LHCN-M2 (cell line): ENCODE results near the gene TP53I13. TPM values are rescaled to one million over a fixed set of nuclear protein-coding genes. Genes with fewer than 3 reads are reported as not detected.

ENCODE experiments used
- DNase-seq: peaks from one replicate; pipeline ENCODE4 v3.0.0-alpha.2; 2012; ENCODE audit warnings: low read depth
- total RNA-seq: library from RNA; depleted of rRNA; stranded (reverse); fragments of >200 nt; gene quantifications from 2 replicates; pipeline ENCODE4 v1.2.3, GENCODE V29; 2014

The TP53I13 gene
- total RNA-seq, 1 experiment from 2014 or later, result 61.2 TPM

- DNase-seq, result peak; percentile 75
Observed at GRCh38 chr17:29579866-29580771, 11.6 kb downstream of the TP53I13 start.

GRCh38 chr17:29581583-29582253 lies 13.2 kb downstream of the TP53I13 start:
- no peak for DNase-seq

GRCh38 chr17:29582254-29582765 lies 13.8 kb downstream of the TP53I13 start:
- no peak for DNase-seq

GRCh38 chr17:29582772-29583171 lies 14.3 kb downstream of the TP53I13 start:
- no peak for DNase-seq

GRCh38 chr17:29583324-29584248 lies 15.1 kb downstream of the TP53I13 start:
- DNase-seq, result no peak

- no peak for DNase-seq
Observed at GRCh38 chr17:29584452-29585079, 16.1 kb downstream of the TP53I13 start.

- no peak for DNase-seq
Observed at GRCh38 chr17:29585080-29585751, 16.7 kb downstream of the TP53I13 start.

- DNase-seq, result no peak
Observed at GRCh38 chr17:29586676-29587469, 18.4 kb downstream of the TP53I13 start.

- DNase-seq, result no peak
Observed at GRCh38 chr17:29587591-29587990, 19.1 kb downstream of the TP53I13 start.

- no peak for DNase-seq
Observed at GRCh38 chr17:29588017-29588561, 19.6 kb downstream of the TP53I13 start.

GRCh38 chr17:29588562-29589411 lies 20.3 kb downstream of the TP53I13 start:
- peak; percentile 50 for DNase-seq

GRCh38 chr17:29589524-29590410 lies 21.3 kb downstream of the TP53I13 start, which contains the start of gene GIT1:
Gene GIT1, minus strand, starts transcription at chr17:29589648. Its CDS starts 270 bp downstream, at chr17:29589378.
- peak; percentile 84 for DNase-seq

- DNase-seq, result peak; percentile 75
Observed at GRCh38 chr17:29590411-29591145, 22.1 kb downstream of the TP53I13 start.

GRCh38 chr17:29591146-29591736 lies 22.7 kb downstream of the TP53I13 start:
- DNase-seq, result no peak

- peak; percentile 79 for DNase-seq
Observed at GRCh38 chr17:29591737-29592608, 23.5 kb downstream of the TP53I13 start.
